SU-DHL-6 (cell line): ENCODE data around the gene SLC25A20.

Experiments used
- CTCF ChIP-seq: fragments of 200-600 bp; sonication (generic); IDR thresholded peaks from one replicate; pipeline ENCODE4 v1.5.1; 2017; ENCODE audit warnings: antibody characterized with exemption, mild to moderate bottlenecking, low read length, moderate library complexity; ENCODE audit not compliant: insufficient read depth, poor library complexity, severe bottlenecking
- EZH2phosphoT487 ChIP-seq: fragments of 200-600 bp; sonication (generic), shearing (Covaris generic); conservative IDR thresholded peaks from 2 replicates; pipeline ENCODE4 v1.6.1; 2018; ENCODE audit warnings: mild to moderate bottlenecking, antibody characterized with exemption, low read length, moderate library complexity, mixed read lengths

- TF ChIP-seq CTCF (no peak), EZH2phosphoT487 (no peak)
These were observed 62.9 kb downstream of the SLC25A20 start for GRCh38 chr3:48835650-48836366.
